GM18507 (cell line): ENCODE data around the gene ESPL1.
A peak's percentile ranks its signal among the peaks of the same experiment; 100 is the strongest.

Experiments
- DNase-seq: peaks from one replicate; pipeline ENCODE4 v3.0.0; 2011; ENCODE audit warnings: low read depth; ENCODE audit not compliant: insufficient read length; ENCODE audit errors: extremely low spot score
- FAIRE-seq: peaks from 2 replicates; lab custom pipeline; 2011; peaks lifted over from hg19 to GRCh38; lab: Jason Lieb, UNC

The ESPL1 gene

DNA sequence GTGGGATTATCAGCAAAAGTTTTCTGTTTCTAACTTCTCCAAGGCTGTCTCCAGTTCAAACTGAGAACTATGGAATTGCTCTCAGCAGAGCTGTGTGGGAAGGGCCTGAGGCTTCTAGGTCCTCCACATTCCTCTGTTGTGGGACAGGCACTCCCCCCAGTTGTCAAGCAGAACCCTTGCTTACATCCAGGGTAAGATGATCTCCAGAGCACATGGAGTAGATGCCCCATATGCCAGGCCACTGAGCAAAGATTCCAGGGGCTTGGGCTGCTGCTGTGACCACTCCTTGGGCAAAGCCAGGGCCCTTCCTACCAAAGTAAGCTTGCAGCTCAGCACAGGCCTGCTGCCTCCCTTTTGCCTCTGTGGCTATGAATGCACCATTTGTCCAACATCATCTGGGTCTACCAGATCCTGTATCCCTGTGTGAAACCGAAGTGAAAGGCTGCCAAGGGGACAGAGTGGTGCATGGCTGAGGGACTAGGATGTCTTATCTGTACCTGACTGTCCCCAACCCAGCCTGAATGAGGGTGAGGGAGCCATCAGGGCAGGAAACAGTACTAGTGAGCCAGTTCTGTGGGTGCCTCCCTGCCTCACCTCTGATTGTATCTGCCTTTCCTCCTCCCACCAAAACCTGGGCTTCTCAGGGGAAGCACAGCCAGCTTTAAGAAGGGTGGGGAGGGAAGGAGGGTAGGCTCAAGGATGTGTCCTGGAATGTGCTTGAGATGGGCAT lies 13.1 kb upstream of the ESPL1 start:
- no peak for FAIRE-seq
- DNase-seq, result no peak

DNA sequence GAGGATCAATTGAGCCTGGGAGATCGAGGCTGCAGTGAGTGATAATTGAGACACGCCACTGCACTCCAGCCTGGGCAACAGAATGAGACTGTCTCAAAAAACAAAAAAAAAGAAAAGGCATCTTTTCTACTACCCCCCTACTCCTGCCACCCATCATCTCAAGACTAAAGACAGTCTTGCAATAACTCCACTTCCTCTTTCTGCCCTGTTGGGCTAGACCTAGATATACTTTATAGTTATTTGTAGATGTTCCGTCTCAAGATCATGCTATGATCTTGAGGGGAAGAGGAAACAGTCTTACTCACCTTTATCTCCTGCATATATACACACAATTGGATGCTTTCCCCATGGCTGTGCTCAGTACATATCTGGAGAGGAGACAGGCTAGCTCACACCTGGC lies 12.1 kb upstream of the ESPL1 start:
- DNase-seq, result no peak

DNA sequence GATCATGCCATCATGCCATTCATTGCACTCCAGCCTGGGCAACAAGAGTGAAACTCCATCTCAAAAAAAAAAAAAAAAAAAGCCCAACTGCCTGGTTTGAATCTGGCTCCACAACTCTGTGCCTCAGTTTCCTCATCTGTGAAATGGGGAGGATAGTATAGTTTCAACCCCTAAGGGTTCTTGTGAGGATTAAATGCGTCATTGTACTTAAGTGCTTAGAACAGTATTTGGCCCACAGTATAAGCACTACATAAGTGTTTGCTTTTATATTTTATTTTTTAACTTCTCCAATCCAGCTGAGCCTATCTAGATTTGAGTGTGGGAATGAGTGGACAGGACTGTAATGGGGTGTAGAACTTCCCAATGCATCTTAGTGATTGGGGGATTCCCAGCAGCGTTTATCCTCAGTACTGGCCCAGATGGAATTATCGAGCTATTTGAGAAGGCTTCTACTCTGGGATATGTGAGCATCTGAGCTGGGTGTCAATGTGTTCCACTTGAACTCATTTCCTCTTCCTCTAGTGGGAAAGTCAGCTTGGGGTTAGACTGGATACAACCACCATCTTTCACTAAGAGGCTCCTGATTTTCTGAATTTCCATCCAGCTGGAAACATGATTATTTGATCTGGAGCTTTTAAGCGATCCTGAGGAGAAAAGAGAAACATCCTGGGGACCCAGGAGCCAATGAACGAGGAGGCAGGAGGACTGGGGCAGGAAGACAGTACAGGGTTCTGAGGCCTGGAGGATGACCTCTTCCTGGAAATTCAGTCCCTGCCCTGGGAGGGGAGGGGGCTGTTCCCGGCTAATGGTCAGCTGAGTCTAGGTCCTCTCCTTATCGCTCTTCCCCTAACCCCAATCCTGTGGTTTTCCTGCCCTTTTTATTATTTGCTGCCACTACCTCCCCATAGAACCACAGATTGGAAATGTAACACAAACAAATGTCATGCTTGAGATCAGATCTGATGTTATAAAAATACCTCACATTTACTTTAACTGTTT lies 9.3 kb upstream of the ESPL1 start:
- DNase-seq (no peak), FAIRE-seq (no peak)

More for the DNA sequence above, 12.1 kb upstream of the ESPL1 start:
- FAIRE-seq, result no peak

DNA sequence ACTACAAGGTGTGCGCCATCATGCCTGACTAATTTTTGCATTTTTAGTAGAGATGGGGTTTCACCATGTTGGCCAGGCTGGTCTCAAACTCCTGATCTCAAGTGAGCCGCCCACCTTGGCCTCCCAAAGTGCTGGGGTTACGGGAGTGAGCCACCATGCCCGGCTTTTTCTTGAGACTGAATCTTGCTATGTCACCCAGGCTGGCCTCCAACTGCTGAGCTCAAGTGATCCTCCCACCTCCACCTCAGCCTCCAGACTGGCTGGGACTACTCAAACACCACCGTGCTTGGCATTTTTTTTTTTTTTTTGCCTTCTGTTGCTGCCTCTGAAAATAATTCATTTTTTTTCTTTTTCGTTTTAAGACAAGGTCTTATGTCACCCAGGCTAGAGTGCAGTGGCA lies 8.2 kb upstream of the ESPL1 start:
- DNase-seq (no peak), FAIRE-seq (no peak)

DNA sequence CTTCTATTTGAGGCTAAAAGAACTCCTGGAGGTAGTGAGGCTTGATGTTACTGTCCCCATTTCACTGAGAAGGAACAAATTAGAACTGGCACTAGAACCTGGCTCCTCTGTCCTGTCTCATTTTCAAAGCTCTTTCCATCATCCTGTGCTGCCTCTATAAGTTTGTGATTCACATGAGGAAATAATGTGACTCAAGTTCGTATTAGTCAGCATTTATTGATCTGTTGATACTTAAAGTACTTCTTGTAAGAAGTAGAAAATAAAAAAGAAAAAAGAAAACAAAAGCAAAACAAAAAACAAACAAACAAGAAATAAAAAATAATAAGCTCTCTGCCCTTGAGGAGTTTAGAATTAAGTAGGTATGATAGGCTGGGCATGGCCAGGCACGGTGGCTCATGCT lies 2.3 kb upstream of the ESPL1 start:
- FAIRE-seq, result no peak
- DNase-seq, result no peak

DNA sequence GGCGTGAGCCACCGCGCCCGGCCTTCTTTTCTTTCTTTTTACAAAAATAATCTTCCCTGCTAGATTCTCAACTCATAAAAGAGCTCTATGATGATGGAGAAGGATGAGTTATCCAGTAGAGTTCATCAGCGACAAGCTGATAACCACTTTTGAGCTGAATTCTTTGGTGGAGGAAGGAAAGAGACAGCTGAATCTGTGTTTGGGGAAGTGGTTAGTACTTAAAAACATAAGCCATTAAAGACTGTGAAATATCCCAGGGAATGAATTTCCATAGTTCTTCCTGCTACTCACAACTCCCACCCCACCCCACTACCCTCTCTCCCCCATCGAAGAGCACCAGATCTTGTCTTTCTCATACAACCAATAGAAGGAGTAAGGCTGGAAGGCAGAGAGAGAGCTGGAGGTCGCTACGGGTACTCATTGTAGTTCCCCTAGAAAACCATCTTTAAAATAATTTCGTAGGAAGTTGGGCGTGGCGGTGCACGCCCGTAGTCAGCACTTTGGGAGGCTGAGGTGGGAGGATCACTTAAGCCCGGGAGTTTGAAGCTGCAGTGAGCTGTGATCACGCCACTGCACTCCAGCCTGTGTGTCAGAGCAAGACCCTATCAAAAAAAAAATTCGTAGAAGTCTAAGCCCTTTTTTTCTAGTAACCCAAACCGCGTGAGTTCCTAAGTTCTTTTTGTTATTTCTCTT lies 647 bp upstream of the ESPL1 start:
- FAIRE-seq (peak; percentile 18), DNase-seq (no peak)

DNA sequence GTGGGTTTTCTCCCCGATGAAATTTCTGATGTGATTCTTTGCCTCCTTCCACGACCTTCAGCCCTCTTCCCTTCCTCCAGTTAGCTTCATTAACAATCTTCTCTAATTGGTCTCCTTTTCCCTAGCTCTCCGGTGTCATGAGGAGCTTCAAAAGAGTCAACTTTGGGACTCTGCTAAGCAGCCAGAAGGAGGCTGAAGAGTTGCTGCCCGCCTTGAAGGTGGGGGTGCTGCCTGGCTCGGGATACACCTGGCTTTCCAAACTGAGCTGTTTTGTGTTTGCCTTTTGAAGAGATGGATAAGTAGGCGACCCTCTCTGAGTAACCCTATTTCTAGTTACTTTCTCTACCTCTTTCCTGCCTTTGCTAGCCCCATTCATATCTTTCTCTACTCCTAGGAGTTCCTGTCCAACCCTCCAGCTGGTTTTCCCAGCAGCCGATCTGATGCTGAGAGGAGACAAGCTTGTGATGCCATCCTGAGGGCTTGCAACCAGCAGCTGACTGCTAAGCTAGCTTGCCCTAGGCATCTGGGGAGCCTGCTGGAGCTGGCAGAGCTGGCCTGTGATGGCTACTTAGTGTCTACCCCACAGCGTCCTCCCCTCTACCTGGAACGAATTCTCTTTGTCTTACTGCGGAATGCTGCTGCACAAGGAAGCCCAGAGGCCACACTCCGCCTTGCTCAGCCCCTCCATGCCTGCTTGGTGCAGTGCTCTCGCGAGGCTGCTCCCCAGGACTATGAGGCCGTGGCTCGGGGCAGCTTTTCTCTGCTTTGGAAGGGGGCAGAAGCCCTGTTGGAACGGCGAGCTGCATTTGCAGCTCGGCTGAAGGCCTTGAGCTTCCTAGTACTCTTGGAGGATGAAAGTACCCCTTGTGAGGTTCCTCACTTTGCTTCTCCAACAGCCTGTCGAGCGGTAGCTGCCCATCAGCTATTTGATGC lies 797 bp downstream of the ESPL1 start:
- no peak for FAIRE-seq
- DNase-seq, result no peak

DNA sequence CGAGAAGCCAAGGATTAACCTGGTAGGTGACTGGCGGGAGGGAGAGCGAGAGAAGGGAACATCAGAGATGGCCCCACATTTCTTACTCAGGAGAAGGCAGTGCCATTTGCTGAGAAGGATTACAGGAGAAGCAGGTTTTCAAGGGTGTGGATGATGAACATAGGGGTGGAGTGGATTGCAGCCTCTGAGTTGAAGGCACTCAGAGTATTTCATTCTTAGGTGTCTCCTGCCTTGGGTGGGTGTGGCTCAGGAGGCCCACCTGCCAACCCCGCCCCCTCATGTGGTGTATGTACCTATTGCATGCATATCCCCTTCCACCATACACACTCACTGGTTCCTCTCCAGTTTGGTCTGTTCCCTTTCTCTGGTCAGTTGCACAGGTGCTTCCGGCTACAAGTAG lies 6.3 kb downstream of the ESPL1 start:
- FAIRE-seq (no peak), DNase-seq (no peak)

DNA sequence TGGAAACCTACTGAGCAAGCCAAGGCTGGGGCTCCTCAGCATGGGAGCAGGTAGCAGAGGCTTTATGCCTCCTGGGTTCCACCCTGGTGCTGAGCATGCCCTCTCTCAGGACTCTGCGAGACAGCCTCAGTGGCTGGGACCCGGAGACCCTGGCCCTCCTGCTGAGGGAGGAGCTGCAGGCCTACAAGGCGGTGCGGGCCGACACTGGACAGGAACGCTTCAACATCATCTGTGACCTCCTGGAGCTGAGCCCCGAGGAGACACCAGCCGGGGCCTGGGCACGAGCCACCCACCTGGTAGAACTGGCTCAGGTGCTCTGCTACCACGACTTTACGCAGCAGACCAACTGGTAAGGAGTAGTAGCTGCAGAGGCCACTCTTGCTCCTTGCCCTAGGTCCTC lies 8.4 kb downstream of the ESPL1 start:
- FAIRE-seq (no peak), DNase-seq (no peak)

DNA sequence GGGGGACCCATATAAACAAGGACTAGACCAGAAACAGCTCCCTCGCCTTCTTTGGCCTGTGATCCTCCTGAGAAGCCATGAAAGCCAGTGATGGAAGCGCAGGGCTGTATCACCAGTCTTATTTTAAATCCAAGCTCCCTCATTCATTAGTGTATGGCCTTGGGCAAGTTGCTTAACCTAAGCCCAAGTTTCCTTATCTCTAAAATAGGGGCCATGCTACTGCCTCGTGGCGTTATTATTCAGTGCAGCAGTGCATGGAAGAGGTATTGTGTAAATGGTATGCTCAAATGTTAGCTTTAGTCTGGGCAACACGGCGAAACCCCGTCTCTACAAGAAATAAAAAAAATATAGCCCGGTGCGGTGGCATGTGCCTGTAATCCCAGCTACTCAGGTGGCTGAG lies 9.9 kb downstream of the ESPL1 start:
- FAIRE-seq (no peak), DNase-seq (no peak)

DNA sequence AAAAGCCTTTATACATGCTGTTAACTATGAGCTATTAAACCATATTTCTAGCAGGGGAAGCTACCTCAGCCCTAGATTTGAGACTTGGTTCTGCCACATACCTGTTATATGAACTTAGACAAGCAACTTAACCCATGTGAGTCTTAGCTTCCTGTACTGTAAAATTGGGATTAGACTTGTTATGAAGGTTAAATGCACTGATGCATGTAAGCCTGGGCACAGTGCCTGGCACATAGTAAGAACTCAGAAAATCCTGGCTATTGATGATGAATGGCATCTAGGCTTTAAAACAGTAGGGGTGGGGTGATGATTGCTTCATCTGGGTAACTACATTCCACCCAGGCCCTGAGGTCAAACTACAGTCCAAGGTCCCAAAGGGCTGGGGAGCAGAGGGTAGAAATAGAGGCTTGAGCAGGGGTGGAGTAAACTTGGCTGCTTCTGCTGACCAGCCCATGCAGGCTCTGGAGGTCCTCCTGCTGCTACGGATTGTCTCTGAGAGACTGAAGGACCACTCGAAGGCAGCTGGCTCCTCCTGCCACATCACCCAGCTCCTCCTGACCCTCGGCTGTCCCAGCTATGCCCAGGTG lies 11.3 kb downstream of the ESPL1 start:
- no peak for DNase-seq
- no peak for FAIRE-seq

DNA sequence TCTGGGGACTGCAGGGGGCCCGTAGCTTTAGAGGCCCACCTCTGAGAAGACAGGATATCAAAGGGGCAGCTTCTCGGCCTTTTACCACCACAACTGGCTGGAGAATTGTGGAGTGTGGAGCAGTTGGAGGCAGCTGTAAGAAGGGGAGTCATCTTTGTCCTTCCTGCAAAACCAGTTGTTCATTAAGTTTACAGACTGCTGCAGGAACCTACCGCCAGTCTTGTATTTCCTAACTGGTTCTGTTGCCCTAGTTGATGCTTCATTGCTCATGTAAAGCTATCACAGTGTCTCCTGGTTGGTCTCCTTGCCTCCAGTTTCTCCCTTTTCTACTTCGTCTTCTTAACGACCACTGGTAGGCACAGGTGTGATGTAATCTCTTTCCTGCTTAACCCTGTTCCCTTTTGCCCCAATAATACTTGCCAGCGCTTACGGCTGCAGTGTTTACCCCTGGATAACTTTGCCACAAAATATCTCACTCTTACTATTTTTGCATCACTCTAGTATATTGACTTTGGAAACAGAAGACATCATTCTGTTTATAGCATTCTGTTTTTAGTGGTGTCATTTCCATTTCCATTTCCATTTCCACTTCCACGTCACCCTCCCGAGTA lies 11.9 kb downstream of the ESPL1 start:
- DNase-seq (no peak), FAIRE-seq (no peak)

DNA sequence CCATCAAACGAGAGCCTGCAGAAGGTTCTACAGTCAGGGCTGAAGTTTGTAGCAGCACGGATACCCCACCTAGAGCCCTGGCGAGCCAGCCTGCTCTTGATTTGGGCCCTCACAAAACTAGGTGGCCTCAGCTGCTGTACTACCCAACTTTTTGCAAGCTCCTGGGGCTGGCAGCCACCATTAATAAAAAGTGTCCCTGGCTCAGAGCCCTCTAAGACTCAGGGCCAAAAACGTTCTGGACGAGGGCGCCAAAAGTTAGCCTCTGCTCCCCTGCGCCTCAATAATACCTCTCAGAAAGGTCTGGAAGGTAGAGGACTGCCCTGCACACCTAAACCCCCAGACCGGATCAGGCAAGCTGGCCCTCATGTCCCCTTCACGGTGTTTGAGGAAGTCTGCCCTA lies 18.3 kb downstream of the ESPL1 start:
- FAIRE-seq, result no peak
- DNase-seq, result no peak

DNA sequence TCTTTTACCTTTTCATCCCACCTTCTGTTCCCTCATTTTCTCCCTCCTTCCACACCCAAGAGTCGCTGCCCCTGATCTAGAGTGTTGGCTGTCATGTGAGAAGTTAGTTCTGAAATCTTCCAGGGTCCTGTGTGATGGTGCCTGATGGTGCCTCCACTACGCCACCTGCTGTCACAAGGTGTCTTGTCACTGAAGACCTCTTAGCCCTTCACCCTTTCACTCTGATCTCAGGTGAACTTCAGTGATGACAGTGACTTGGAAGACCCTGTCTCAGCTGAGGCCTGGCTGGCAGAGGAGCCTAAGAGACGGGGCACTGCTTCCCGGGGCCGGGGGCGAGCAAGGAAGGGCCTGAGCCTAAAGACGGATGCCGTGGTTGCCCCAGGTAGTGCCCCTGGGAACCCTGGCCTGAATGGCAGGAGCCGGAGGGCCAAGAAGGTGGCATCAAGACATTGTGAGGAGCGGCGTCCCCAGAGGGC lies 19.7 kb downstream of the ESPL1 start:
- peak; percentile 86 for FAIRE-seq
- peak; percentile 46 for DNase-seq

DNA sequence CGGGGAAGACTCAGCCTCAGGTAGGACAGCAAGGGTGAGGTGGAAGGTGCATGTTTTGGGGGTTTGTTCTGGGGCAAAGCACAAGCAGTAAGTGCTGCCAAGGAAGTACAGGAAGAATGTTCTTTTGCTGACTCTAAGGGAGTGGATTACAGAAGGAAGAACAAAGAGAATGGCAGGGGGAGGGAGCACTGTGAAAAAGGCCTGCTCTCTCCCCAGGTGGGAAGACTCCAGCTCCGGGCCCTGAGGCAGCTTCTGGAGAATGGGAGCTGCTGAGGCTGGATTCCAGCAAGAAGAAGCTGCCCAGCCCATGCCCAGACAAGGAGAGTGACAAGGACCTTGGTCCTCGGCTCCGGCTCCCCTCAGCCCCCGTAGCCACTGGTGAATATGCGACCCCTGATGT lies 20.2 kb downstream of the ESPL1 start:
- FAIRE-seq (no peak), DNase-seq (no peak)

DNA sequence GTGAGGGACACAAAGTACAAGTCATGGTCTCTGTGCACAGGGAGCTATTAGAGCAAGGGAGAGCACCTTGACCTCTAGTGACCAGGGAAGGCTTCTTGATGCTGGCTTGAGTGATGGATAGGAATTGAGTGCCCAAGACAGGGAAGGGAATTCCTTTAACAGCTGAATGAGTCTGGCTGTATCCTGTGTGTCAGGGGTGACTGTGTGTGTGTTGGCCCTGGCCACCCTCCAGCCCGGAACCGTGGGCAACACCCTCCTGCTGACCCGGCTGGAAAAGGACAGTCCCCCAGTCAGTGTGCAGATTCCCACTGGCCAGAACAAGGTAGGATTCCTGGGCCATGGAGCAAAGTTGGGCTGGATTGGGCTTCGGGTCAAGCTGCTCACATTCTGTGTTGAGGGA lies 21.8 kb downstream of the ESPL1 start:
- FAIRE-seq, result no peak
- DNase-seq, result no peak

DNA sequence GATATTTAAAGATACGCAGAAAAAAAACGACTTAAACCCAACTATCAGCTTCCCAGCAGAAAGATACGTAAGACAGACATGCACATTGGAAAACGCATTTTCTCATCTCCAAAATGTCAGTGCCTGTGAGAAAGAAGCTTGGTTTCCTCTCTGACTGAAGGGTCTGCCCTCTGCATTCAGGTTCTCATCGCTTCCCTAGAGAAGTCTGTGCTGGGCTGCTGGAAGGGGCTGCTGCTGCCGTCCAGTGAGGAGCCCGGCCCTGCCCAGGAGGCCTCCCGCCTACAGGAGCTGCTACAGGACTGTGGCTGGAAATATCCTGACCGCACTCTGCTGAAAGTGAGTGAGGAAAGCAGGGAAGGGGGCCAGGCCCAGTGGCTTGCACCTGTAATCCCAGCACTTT lies 22.6 kb downstream of the ESPL1 start:
- DNase-seq (no peak), FAIRE-seq (no peak)

DNA sequence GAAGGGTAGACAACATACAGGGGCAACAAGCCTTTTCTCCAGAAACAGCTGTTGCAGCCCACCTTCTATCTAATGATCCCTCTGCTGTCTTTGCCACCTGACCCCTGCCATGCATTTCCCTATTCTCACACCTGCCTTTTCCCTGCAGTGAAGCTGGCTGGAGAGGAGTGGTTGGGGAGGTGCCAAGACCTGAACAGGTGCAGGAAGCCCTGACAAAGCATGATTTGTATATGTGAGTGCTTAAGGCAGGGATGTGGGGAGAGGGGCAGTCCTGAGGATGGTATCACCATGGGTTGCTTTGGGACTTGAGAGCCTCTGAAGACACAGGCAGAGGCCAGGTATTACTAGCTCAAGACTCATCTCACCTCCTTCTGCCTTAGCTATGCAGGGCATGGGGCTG lies 24.3 kb downstream of the ESPL1 start:
- DNase-seq (no peak), FAIRE-seq (no peak)
